ENCODE results near the gene NUBPL.

NUBPL gene

GRCh38 chr14:31827325-31827724 is 266.1 kb downstream of the NUBPL start:
- H3K9me3 ChIP-seq (ENCODE audit: severe bottlenecking) = no peaks in the 10 kb centered on the region
- H3K27me3 ChIP-seq (ENCODE audit: insufficient read depth, low read depth, severe bottlenecking) = no peaks in the 10 kb centered on the region
- no peaks in the 10 kb centered on the region for H3K36me3 ChIP-seq
- no peak overlapping the region for H3K27ac ChIP-seq
- TF ChIP-seq CTCF (IDR thresholded peaks at IDR 0.05; ENCODE audit: low read depth, low read length) = no peak
- no peak overlapping the region for H3K4me3 ChIP-seq (ENCODE audit: low read depth, low read length)
- DNase-seq = no peak

- Histone ChIP-seq H3K27ac (no peak overlapping the region), H3K4me3 (ENCODE audit: low read depth, low read length) (no peak overlapping the region), H3K9me3 (ENCODE audit: severe bottlenecking) (no peaks in the 10 kb centered on the region), H3K27me3 (ENCODE audit: insufficient read depth, low read depth, severe bottlenecking) (no peaks in the 10 kb centered on the region), H3K36me3 (no peaks in the 10 kb centered on the region)
- no peak for DNase-seq
- TF ChIP-seq CTCF (IDR thresholded peaks at IDR 0.05; ENCODE audit: low read depth, low read length) = no peak
These were observed 268.0 kb downstream of the NUBPL start for GRCh38 chr14:31828946-31829868.

DNA sequence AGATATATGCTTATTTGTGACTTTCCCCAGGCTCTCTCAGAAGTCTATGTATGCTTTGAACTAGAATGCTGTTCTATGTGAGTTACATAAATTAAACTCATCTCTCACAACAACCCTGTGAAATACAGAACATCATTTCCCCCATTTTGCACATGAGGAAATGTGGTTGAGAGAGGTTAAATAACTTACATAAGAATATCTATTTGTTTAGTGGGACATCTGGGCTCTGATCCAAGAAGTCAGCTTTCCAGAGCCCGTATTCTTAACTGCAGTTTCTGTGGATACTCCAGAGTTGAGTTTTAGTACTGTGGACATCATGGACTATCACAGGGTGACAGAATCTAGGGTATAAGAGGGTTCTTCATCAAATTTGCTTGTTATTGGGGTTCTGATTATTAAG is 273.4 kb downstream of the NUBPL start:
- no peak for DNase-seq
- Histone ChIP-seq H3K9me3 (ENCODE audit: severe bottlenecking) (no peaks in the 10 kb centered on the region), H3K27me3 (ENCODE audit: insufficient read depth, low read depth, severe bottlenecking) (no peaks in the 10 kb centered on the region), H3K4me3 (ENCODE audit: low read depth, low read length) (no peak overlapping the region), H3K36me3 (no peaks in the 10 kb centered on the region), H3K27ac (no peak overlapping the region)
- no peak for TF ChIP-seq CTCF (IDR thresholded peaks at IDR 0.05; ENCODE audit: low read depth, low read length)

GRCh38 chr14:31835049-31835448 is 273.8 kb downstream of the NUBPL start:
- DNase-seq = no peak
- no peak for TF ChIP-seq CTCF (IDR thresholded peaks at IDR 0.05; ENCODE audit: low read depth, low read length)
- Histone ChIP-seq H3K36me3 (no peaks in the 10 kb centered on the region), H3K4me3 (ENCODE audit: low read depth, low read length) (no peak overlapping the region), H3K27ac (no peak overlapping the region), H3K9me3 (ENCODE audit: severe bottlenecking) (no peaks in the 10 kb centered on the region), H3K27me3 (ENCODE audit: insufficient read depth, low read depth, severe bottlenecking) (no peaks in the 10 kb centered on the region)

GRCh38 chr14:31837031-31837430 is 275.8 kb downstream of the NUBPL start:
- no peak for TF ChIP-seq CTCF (IDR thresholded peaks at IDR 0.05; ENCODE audit: low read depth, low read length)
- no peak overlapping the region for H3K4me3 ChIP-seq (ENCODE audit: low read depth, low read length)

More at GRCh38 chr14:31837031-31837430, 275.8 kb downstream of the NUBPL start:
- no peak for DNase-seq
- H3K27me3 ChIP-seq (ENCODE audit: insufficient read depth, low read depth, severe bottlenecking) = no peaks in the 10 kb centered on the region
- H3K9me3 ChIP-seq (ENCODE audit: severe bottlenecking) = no peaks in the 10 kb centered on the region
- H3K27ac ChIP-seq = no peak overlapping the region
- H3K36me3 ChIP-seq = no peaks in the 10 kb centered on the region
